MM.1S (cell line): ENCODE data around the gene FAM133A.

Experiments
- DNase-seq: peaks from one replicate; pipeline ENCODE4 v3.0.0-alpha.2; 2015
- H2AFZ ChIP-seq: fragments of 300-600 bp; sonication (generic); 2 replicates; pipeline ENCODE4 v1.6.0; 2016; ENCODE audit warnings: antibody characterized with exemption, low read length
- H3F3A ChIP-seq: fragments of 300-600 bp; sonication (generic); 2 replicates; pipeline ENCODE4 v1.6.1; 2016; ENCODE audit warnings: mild to moderate bottlenecking, antibody characterized with exemption, low read length, moderate library complexity, mixed read lengths; ENCODE audit not compliant: insufficient read depth
- H3K27ac ChIP-seq: fragments of 300-600 bp; sonication (generic); 2 replicates; pipeline ENCODE4 v1.5.1; 2016; ENCODE audit warnings: mild to moderate bottlenecking, low read length
- H3K27me3 ChIP-seq: fragments of 300-600 bp; sonication (generic); replicated peaks from 2 replicates; pipeline ENCODE4 v1.6.0; 2016; ENCODE audit warnings: low read length; ENCODE audit not compliant: insufficient read depth
- H3K36me3 ChIP-seq: fragments of 300-600 bp; sonication (generic); replicated peaks from 2 replicates; pipeline ENCODE4 v1.6.1; 2016; ENCODE audit warnings: mild to moderate bottlenecking, low read length, mixed read lengths; ENCODE audit not compliant: insufficient read depth
- H3K4me1 ChIP-seq: fragments of 300-600 bp; sonication (generic); 2 replicates; pipeline ENCODE4 v1.6.1; 2016; ENCODE audit warnings: low read length, mixed read lengths
- H3K4me2 ChIP-seq: fragments of 300-600 bp; sonication (generic); 2 replicates; pipeline ENCODE4 v1.6.0; 2016; ENCODE audit warnings: low read depth, low read length
- H3K4me3 ChIP-seq: fragments of 300-600 bp; sonication (generic); 2 replicates; pipeline ENCODE4 v1.5.1; 2016; ENCODE audit warnings: low read length, mixed read lengths
- H3K79me2 ChIP-seq: fragments of 300-600 bp; sonication (generic); 2 replicates; pipeline ENCODE4 v1.6.1; 2016; ENCODE audit warnings: mixed run types, low read length, mixed read lengths
- H3K9ac ChIP-seq: fragments of 300-600 bp; sonication (generic); 2 replicates; pipeline ENCODE4 v1.6.1; 2016; ENCODE audit warnings: low read length, mixed read lengths
- H3K9me2 ChIP-seq: fragments of 300-600 bp; sonication (generic); replicated peaks from 2 replicates; pipeline ENCODE4 v1.6.1; 2016; ENCODE audit warnings: mild to moderate bottlenecking, low read length, mixed read lengths; ENCODE audit not compliant: insufficient read depth
- H3K9me3 ChIP-seq: fragments of 300-600 bp; sonication (generic); replicated peaks from 2 replicates; pipeline ENCODE4 v1.6.1; 2016; ENCODE audit warnings: mild to moderate bottlenecking, low read length, mixed read lengths; ENCODE audit not compliant: insufficient read depth
- H4K20me1 ChIP-seq: fragments of 300-600 bp; sonication (generic); 2 replicates; pipeline ENCODE4 v1.6.1; 2016; ENCODE audit warnings: mild to moderate bottlenecking, low read length, moderate library complexity, mixed read lengths; ENCODE audit not compliant: insufficient read depth
- CTCF ChIP-seq: fragments of 300-600 bp; sonication (generic); IDR thresholded peaks from 2 replicates; pipeline ENCODE4 v1.5.1; 2016; ENCODE audit warnings: antibody characterized with exemption, low read length, mixed read lengths
- EZH2 ChIP-seq: fragments of 300-600 bp; sonication (generic); optimal IDR thresholded peaks from 2 replicates; pipeline ENCODE3; 2017; ENCODE audit warnings: low read depth, mild to moderate bottlenecking, antibody characterized with exemption, low read length, mixed read lengths
- EZH2phosphoT487 ChIP-seq: fragments of 300-600 bp; sonication (generic); IDR thresholded peaks from 2 replicates; pipeline ENCODE4 v1.6.1; 2018; ENCODE audit warnings: antibody characterized with exemption, low read length

FAM133A gene

GRCh38 chrX:93760163-93760562 is 86.2 kb downstream of the FAM133A start:
- Histone ChIP-seq H3K4me3 (no peak overlapping the region), H3K9me2 (no peaks in the 10 kb centered on the region), H3K4me1 (no peaks in the 10 kb centered on the region), H3K79me2 (no peaks in the 10 kb centered on the region), H2AFZ (no peak overlapping the region), H3K9ac (no peak overlapping the region), H3K9me3 (no peaks in the 10 kb centered on the region), H3K36me3 (no peaks in the 10 kb centered on the region), H3K27ac (no peak overlapping the region), H3K27me3 (no peaks in the 10 kb centered on the region), H3F3A (no peaks in the 10 kb centered on the region), H4K20me1 (no peaks in the 10 kb centered on the region), H3K4me2 (no peak overlapping the region)
- DNase-seq, result no peak
- TF ChIP-seq EZH2phosphoT487, result no peak
- no peak for TF ChIP-seq CTCF
- no peak for TF ChIP-seq EZH2
